ENCODE measurements around the gene ATP6V1G2.

The ATP6V1G2 gene

DNA sequence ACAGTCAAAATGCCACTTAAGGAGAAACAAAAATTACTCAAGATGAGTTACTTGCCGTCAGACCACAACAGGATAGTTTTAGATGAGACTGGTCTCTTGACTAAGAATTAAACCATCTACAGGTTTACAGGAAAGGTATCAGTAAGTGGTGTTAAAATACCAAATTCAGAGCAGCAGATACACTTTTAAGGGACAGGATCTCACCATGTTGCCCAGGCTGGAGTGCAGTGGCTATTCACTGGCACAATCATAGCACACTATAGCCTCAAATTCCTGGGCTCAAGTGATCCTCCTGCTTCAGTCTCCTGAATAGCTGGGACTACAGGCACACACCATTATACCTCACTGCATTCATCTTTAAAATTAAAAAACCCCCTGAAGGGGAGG is 13.0 kb downstream of the ATP6V1G2 start:
- peaks cover 91% of the 10 kb centered on the region for H3K36me3 ChIP-seq (ENCODE audit: control insufficient read depth, insufficient read depth, low read length)
- no peak overlapping the region for H3K9ac ChIP-seq (ENCODE audit: low read depth, low read length)
- no peaks in the 10 kb centered on the region for H3K4me1 ChIP-seq (ENCODE audit: control insufficient read depth, insufficient read depth, low read length)
- no peak overlapping the region for H3K4me3 ChIP-seq (ENCODE audit: low read depth, low read length)
- H3K9me3 ChIP-seq (ENCODE audit: control insufficient read depth, insufficient read depth, low read length), result no peaks in the 10 kb centered on the region
- no peak overlapping the region for H3K27ac ChIP-seq (ENCODE audit: low read depth, low read length)
- H3K27me3 ChIP-seq (ENCODE audit: control insufficient read depth, insufficient read depth, low read length), result no peaks in the 10 kb centered on the region

DNA sequence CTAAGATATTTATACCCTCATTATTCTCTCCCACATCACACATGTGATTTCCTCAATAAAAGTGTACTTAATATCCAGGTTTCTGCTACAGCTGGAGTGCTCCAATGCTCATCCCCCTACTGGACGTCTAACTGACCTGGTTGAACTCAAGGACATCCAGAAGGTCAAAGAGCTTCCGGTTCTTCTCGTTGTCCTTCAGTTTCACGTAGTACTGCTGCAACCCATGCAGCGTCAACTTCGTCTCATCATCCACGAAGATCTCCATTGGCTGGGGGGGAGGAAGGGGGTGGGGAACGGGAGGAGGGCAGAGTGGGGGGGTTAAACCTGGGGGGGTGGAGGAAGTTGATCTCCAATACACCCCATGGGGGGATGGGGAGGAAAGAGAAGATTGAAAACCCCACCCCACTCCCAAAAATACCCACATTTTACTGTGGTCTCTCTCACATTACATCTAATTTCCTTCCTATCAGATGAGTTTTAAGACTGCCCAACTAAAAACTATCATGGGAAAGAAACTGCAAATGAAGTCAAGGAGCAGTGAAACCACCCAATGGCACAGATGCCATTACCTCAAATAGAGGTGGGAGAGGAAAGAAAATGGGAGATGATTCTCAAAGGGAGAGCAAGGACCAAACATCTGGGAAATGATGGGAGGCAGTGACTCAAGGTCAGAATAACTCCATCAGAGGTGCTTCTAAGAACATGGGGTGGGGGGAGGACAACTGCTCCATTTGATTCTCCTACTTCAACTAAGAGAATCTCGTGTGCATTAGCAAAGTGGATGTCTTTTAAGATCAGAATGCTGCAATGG is 13.6 kb downstream of the ATP6V1G2 start:
- peaks cover 85% of the 10 kb centered on the region for H3K36me3 ChIP-seq (ENCODE audit: control insufficient read depth, insufficient read depth, low read length)

DNA sequence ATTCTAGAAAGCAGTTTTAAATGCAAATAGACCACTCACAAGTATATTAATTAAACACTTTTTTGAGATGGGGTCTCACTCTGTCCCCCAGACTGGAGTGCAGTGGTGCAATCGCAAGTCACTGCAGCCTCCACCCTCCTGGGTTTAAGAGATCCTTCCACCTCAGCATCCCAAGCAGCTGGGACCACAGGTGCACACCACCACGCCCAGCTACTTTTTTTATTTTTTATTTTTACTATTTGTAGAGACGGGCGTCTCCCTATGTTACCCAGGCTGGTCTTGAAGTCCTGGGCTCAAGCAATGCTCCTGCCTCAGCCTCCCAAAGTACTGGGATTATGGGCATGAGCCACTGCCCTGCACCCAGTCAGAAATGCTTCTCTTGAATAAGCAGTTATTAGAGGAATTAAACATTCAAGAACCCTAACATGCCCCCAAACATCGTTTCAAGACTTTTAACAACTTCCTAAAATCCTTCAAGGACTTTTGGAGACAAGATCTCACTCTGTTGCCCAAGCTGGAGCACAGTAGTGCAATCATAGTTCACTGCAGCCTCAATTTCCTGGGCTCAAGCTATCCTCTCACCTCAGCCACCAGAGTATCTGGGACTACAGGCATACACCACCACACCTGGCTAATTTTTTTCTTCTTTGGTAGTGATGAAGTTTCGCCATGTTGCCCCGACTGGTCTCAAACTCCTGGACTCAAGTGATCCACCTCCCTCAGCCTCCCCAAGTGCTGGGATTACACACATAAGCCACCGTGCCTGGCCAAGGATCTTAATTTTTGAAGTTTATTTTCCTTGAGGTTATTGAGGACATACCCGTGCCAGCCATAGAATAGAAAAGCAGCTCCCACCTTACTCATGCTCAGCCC is 14.4 kb downstream of the ATP6V1G2 start:
- peaks cover 77% of the 10 kb centered on the region for H3K36me3 ChIP-seq (ENCODE audit: control insufficient read depth, insufficient read depth, low read length)
- no peaks in the 10 kb centered on the region for H3K9me3 ChIP-seq (ENCODE audit: control insufficient read depth, insufficient read depth, low read length)
- no peak overlapping the region for H3K4me3 ChIP-seq (ENCODE audit: low read depth, low read length)
- H3K27ac ChIP-seq (ENCODE audit: low read depth, low read length), result no peak overlapping the region
- no peak overlapping the region for H3K9ac ChIP-seq (ENCODE audit: low read depth, low read length)
- H3K4me1 ChIP-seq (ENCODE audit: control insufficient read depth, insufficient read depth, low read length), result no peaks in the 10 kb centered on the region
- H3K27me3 ChIP-seq (ENCODE audit: control insufficient read depth, insufficient read depth, low read length), result no peaks in the 10 kb centered on the region

More for the DNA sequence above, 13.6 kb downstream of the ATP6V1G2 start:
- no peak overlapping the region for H3K27ac ChIP-seq (ENCODE audit: low read depth, low read length)
- H3K27me3 ChIP-seq (ENCODE audit: control insufficient read depth, insufficient read depth, low read length), result no peaks in the 10 kb centered on the region
- no peak overlapping the region for H3K9ac ChIP-seq (ENCODE audit: low read depth, low read length)
- no peak overlapping the region for H3K4me3 ChIP-seq (ENCODE audit: low read depth, low read length)
- H3K9me3 ChIP-seq (ENCODE audit: control insufficient read depth, insufficient read depth, low read length), result no peaks in the 10 kb centered on the region
- H3K4me1 ChIP-seq (ENCODE audit: control insufficient read depth, insufficient read depth, low read length), result no peaks in the 10 kb centered on the region

DNA sequence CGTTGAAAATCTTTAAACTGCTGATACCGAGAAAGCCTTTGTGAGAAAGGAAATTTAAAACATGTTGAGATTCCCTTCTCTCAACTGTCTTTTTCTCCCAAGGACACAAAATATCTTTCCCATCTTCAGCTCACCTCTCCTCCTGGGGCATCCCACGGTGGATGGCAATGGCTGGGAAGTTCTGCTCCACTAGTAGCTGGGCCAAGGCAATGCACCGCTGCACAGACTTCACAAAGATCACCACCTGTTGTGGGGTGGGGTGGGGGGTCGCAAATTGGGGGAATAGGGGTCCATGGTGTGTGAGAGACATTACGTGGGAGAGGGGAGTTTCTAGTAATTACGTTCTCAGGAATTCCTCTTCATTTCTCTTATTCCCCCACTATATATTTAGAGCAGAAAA is 15.2 kb downstream of the ATP6V1G2 start:
- no peak overlapping the region for H3K9ac ChIP-seq (ENCODE audit: low read depth, low read length)
- H3K27me3 ChIP-seq (ENCODE audit: control insufficient read depth, insufficient read depth, low read length), result no peaks in the 10 kb centered on the region
- H3K4me3 ChIP-seq (ENCODE audit: low read depth, low read length), result no peak overlapping the region
- H3K9me3 ChIP-seq (ENCODE audit: control insufficient read depth, insufficient read depth, low read length), result no peaks in the 10 kb centered on the region
- peaks cover 68% of the 10 kb centered on the region for H3K36me3 ChIP-seq (ENCODE audit: control insufficient read depth, insufficient read depth, low read length)
- no peaks in the 10 kb centered on the region for H3K4me1 ChIP-seq (ENCODE audit: control insufficient read depth, insufficient read depth, low read length)
- no peak overlapping the region for H3K27ac ChIP-seq (ENCODE audit: low read depth, low read length)

DNA sequence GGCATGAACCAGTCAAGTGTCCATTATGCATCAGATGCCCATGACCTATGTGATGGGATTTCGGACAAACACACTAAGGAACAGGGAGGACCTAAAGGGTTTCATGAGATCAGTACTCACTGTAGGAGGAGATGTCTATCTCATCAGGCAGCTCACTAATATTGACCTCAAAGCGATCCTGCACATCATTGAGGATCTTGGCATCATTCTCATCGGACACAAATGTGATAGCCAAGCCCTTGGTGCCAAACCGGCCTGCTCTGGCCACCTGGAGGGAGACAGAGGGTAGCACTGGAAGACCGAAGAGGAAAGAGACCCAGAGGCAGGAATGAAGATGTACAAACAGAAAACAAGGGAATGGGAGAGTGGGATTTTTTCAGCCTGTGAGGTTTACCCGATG is 15.7 kb downstream of the ATP6V1G2 start:
- no peak overlapping the region for H3K27ac ChIP-seq (ENCODE audit: low read depth, low read length)
- H3K9me3 ChIP-seq (ENCODE audit: control insufficient read depth, insufficient read depth, low read length), result no peaks in the 10 kb centered on the region
- H3K4me3 ChIP-seq (ENCODE audit: low read depth, low read length), result no peak overlapping the region
- H3K27me3 ChIP-seq (ENCODE audit: control insufficient read depth, insufficient read depth, low read length), result no peaks in the 10 kb centered on the region
- no peaks in the 10 kb centered on the region for H3K4me1 ChIP-seq (ENCODE audit: control insufficient read depth, insufficient read depth, low read length)
- H3K36me3 ChIP-seq (ENCODE audit: control insufficient read depth, insufficient read depth, low read length), result peaks cover 63% of the 10 kb centered on the region
- no peak overlapping the region for H3K9ac ChIP-seq (ENCODE audit: low read depth, low read length)

DNA sequence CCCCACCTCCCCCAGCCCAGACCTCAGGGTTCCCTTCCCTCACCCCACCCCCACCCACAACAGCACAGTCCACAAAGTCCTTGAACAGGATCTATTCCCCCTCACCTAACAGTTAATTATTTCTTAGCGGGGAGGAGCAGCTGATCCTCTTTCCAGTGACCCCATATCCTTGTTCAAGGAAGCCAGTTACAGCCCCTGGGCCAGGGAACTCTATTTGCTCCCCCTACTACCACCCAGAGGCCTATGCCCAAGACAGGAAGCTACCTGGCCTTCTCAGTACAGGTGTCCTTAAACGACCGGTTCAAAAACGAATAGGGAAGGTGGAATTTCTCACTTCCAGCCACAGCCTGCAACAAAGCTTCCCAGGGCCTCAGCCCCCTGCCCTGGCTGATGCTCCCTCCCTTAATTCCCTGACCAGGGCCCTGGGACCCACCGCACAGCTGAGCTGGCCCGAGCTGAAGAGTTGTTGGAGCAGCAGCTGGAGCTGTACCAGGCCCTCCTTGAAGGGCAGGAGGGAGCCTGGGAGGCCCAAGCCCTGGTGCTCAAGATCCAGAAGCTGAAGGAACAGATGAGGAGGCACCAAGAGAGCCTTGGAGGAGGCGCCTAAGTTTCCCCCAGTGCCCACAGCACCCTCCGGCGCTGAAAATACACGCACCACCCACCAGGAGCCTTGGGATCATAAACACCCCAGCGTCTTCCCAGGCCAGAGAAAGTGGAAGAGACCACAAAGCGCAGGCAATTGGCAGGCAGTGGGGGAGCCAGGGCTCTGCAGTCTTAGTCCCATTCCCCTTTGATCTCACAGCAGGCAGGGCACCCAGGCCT is 16.9 kb downstream of the ATP6V1G2 start:
- H3K9me3 ChIP-seq (ENCODE audit: control insufficient read depth, insufficient read depth, low read length), result no peaks in the 10 kb centered on the region
- H3K9ac ChIP-seq (ENCODE audit: low read depth, low read length), result no peak overlapping the region
- peak overlapping the region; percentile 55 for H3K27ac ChIP-seq (ENCODE audit: low read depth, low read length)
- peaks cover 52% of the 10 kb centered on the region for H3K36me3 ChIP-seq (ENCODE audit: control insufficient read depth, insufficient read depth, low read length)
- H3K4me1 ChIP-seq (ENCODE audit: control insufficient read depth, insufficient read depth, low read length), result no peaks in the 10 kb centered on the region
- no peak overlapping the region for H3K4me3 ChIP-seq (ENCODE audit: low read depth, low read length)
- H3K27me3 ChIP-seq (ENCODE audit: control insufficient read depth, insufficient read depth, low read length), result no peaks in the 10 kb centered on the region

DNA sequence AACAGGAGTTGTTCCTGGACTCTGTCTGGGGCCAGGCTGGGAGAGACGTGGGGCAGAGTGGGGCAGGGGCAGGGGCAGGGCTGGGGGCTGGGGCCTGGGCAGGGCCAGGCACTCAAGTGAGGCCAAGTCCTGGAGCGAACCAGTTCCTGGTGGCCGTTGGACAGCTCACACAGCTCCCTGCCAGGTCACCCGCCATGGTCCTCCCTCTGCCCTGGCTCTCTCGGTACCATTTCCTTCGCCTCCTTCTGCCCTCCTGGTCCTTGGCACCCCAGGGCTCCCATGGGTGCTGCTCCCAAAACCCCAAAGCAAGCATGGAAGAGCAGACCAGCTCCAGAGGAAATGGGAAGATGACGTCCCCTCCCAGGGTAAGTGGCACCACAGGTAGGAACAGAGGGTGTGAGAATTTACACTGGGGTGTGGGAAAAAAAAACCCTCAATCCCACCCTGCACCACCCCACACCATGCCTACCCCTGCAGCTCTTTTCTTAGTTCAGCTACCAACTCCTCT is 17.5 kb downstream of the ATP6V1G2 start, which contains the start of gene MCCD1:
Gene MCCD1, plus strand, starts transcription at position 142 of the 508 bp plus-strand sequence. Its CDS starts 53 bp downstream, at position 195.
- Histone ChIP-seq H3K27ac (ENCODE audit: low read depth, low read length) (peak within 1 kb of the TSS; percentile 55), H3K9ac (ENCODE audit: low read depth, low read length) (no peak within 1 kb of the TSS), H3K4me3 (ENCODE audit: low read depth, low read length) (no peak within 1 kb of the TSS)

DNA sequence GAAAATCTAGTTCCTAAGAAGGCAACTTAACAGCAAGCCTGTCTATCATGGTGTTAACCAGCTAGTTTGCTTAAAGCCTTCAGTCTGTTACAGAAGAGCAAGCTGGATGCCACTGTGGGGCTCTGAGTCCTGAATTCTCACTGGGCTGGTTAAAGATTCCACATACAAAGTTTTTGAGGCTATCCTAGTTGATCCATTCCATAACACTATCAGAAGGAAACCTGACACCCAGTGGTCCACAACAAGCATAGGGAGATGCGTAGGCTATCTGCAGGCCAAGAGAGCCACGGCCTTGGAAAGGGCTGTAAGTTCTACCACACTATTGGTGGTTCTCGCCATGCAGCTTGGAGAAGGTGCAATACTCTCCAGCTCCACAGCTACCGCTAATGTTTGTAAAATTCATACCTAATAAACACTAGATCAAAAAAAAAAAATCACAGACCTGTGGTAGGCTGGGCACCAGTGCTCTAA is 18.1 kb downstream of the ATP6V1G2 start:
- Histone ChIP-seq H3K27me3 (ENCODE audit: control insufficient read depth, insufficient read depth, low read length) (no peaks in the 10 kb centered on the region), H3K4me1 (ENCODE audit: control insufficient read depth, insufficient read depth, low read length) (no peaks in the 10 kb centered on the region), H3K9ac (ENCODE audit: low read depth, low read length) (no peak overlapping the region), H3K36me3 (ENCODE audit: control insufficient read depth, insufficient read depth, low read length) (peaks cover 40% of the 10 kb centered on the region), H3K27ac (ENCODE audit: low read depth, low read length) (no peak overlapping the region), H3K9me3 (ENCODE audit: control insufficient read depth, insufficient read depth, low read length) (no peaks in the 10 kb centered on the region), H3K4me3 (ENCODE audit: low read depth, low read length) (no peak overlapping the region)

More for the DNA sequence above, 17.5 kb downstream of the ATP6V1G2 start, which contains the start of gene MCCD1:
- H3K27me3 ChIP-seq (ENCODE audit: control insufficient read depth, insufficient read depth, low read length), result no peaks in the 10 kb centered on the region
- H3K9me3 ChIP-seq (ENCODE audit: control insufficient read depth, insufficient read depth, low read length), result no peaks in the 10 kb centered on the region
- H3K4me1 ChIP-seq (ENCODE audit: control insufficient read depth, insufficient read depth, low read length), result no peaks in the 10 kb centered on the region
- H3K36me3 ChIP-seq (ENCODE audit: control insufficient read depth, insufficient read depth, low read length), result peaks cover 46% of the 10 kb centered on the region

DNA sequence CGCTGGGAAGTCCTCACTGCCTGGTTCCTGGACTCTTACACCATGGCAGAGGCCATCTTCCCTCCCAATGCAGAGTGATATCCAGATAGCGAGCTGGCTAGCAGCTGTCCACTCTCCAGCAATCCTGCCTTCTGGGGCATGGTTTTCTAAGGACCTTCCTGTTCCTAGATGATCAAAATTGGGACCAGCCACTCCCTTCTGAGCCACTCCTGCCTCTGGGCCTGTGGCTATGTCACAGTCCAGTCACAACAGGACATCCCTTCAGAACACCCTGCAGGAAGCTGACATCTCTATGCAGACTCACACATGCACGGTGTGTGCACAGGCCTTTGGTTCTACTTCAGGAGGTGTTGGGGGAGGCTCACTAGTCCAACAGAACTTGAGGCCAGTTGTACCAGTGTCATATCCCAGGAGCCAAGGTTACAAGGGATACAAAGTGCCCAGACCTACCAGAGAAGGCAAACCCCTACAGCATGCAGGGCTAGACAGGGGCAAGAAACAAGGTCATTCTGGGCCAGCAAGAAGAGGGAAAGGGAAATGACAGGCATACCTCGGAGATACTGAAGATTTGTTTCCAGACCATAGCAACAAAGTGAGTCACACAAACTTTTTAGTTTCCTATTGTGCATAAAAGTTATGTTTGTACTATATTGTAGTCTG is 20.3 kb downstream of the ATP6V1G2 start:
- Histone ChIP-seq H3K27me3 (ENCODE audit: control insufficient read depth, insufficient read depth, low read length) (no peaks in the 10 kb centered on the region), H3K4me1 (ENCODE audit: control insufficient read depth, insufficient read depth, low read length) (no peaks in the 10 kb centered on the region), H3K4me3 (ENCODE audit: low read depth, low read length) (no peak overlapping the region), H3K36me3 (ENCODE audit: control insufficient read depth, insufficient read depth, low read length) (peaks cover 17% of the 10 kb centered on the region), H3K27ac (ENCODE audit: low read depth, low read length) (no peak overlapping the region), H3K9me3 (ENCODE audit: control insufficient read depth, insufficient read depth, low read length) (no peaks in the 10 kb centered on the region), H3K9ac (ENCODE audit: low read depth, low read length) (no peak overlapping the region)

DNA sequence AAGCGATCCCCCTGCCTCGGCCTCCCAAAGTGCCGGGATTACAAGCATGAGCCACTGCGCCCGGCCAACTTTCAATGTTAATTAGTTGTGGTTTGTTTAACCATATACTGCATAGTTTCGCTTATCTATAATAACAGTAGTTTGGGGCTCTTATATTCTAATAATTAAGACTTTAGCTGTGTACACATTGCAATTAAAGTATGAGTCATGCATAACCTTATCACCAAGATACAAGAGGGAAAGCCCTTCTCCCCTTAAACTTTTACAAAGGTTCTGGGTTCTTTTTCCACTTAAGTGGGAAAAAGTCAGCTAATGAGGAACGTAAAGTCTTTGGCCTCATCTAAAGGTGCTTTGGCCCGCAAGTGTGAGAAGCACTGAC is 20.9 kb downstream of the ATP6V1G2 start:
- no peaks in the 10 kb centered on the region for H3K4me1 ChIP-seq (ENCODE audit: control insufficient read depth, insufficient read depth, low read length)
- no peak overlapping the region for H3K4me3 ChIP-seq (ENCODE audit: low read depth, low read length)
- peaks cover 12% of the 10 kb centered on the region for H3K36me3 ChIP-seq (ENCODE audit: control insufficient read depth, insufficient read depth, low read length)
- H3K27ac ChIP-seq (ENCODE audit: low read depth, low read length), result no peak overlapping the region
- H3K27me3 ChIP-seq (ENCODE audit: control insufficient read depth, insufficient read depth, low read length), result no peaks in the 10 kb centered on the region
- H3K9me3 ChIP-seq (ENCODE audit: control insufficient read depth, insufficient read depth, low read length), result no peaks in the 10 kb centered on the region
- no peak overlapping the region for H3K9ac ChIP-seq (ENCODE audit: low read depth, low read length)
